RKO (cell line): ENCODE data around the gene TFIP11.

Experiments
- DNase-seq: peaks from one replicate; pipeline ENCODE4 v3.0.0-alpha.2; 2016; ENCODE audit warnings: low spot score

The TFIP11 gene

DNA sequence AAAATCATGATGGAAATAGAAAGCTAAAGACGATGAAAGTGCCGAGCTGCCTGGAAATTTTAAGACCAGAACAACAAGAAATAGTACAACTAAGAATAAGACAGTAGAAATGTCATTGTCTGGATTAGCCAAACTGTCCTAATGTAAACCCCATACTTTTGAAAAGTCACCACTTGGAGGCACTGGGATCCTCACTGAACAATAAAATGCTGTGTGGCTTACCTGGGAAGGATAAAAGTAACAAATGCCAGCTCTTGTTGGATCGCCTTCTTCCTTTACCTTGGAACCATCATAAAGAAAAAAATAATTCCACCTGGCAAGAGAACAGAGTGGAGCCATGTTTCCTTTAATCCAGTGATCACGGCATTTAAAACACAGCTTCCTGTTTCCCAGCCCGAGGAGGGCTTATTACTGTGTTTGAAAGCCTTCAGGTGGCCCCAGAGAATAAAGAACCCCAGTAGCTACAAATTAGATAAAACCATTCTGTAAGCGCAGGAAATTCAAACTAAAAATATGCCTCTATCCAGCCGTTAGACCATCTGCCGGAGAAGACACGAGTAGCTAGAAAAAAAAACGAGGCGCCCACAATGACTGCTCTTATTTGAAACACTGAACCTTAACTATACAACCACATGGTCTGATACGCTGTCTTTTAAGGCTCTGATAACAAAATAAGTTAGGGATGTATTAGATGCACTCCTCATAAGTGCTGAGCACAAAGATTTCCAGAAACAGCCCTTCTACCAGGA, 33.1 kb downstream of the TFIP11 start:
- DNase-seq = no peak

DNA sequence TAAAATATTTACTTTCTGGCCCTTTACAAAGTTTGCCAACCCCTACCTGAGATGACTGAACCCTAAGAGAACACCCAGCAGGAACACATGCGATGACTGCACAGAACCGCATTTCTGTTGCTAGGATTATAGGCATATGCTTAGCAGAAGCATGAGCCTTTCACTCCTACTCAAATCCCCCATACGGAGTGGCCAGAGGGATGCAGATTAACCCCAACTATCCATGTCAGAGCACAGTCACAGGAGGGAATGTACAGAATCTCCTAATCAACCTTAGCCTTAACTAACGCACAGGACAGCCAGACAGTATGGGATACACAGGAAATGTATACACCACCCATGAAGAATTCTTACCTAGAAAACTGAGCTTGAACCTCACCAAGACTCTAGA, 34.9 kb downstream of the TFIP11 start:
- DNase-seq = no peak

DNA sequence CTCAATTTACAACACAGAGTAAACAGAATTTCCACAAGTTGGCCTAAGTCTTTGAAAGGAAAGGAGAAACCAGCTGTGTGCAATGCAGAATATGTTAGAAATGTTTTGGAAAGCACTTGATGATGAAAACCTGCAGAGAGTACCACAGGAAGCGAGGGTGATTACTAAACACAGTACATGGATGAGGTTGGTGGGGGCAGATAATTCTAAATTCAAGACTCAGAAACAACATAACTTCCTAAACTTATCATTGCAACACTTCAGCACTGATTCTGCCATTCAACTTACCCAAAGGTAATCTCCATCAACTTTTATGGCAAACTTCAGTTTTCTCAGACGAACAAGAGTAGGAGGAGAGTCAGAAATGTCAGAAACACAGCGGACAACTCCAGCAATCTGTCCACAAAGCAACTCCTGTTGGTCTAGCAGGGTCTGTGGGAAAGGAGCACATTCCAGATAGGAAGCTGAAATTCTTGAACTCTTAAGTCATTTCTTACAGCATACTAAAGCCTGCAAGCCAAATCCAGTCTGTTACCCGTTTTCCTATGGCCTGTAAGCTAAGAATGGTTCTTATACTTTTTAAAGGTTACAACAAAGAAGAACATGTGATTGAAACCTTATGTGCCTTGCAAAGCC, 35.5 kb downstream of the TFIP11 start:
- no peak for DNase-seq

DNA sequence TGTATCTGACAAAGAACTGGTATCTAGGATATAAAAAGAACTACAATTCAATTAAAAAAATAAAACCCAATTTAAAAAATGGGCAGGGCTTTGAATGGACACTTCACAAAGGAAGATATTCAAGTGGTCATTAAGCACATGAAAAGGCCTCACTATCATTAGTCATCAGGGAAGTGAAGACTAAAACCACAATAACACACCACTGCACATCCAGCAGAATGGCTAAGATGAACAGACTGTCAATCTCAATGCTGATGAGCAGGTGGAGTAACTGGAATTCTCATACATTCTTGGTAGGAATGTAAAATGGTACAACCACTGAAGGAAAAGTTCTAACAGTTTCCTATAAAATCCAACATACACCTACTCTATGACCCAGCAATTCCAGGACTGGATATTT, 37.6 kb downstream of the TFIP11 start:
- DNase-seq = peak; percentile 42

DNA sequence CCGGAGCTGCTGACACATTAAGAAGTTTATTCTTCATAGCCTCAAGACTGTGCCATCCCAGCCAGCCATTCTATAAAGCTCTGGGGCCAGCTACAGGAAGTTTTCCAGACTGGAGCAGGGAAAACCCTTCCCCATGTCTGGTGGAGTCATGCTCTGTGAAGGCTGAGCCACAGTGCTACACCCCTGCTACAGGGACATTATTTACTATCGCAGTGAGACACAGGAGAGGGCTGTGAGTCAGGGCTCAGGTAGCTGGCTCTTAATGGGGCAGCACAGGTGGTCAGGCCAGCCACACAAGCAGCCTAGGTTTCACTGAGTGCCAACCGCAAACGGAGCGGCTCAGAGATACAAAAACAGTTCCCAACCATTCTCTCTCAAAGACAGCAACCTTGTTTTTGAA, 40.8 kb downstream of the TFIP11 start:
- DNase-seq = peak; percentile 39

DNA sequence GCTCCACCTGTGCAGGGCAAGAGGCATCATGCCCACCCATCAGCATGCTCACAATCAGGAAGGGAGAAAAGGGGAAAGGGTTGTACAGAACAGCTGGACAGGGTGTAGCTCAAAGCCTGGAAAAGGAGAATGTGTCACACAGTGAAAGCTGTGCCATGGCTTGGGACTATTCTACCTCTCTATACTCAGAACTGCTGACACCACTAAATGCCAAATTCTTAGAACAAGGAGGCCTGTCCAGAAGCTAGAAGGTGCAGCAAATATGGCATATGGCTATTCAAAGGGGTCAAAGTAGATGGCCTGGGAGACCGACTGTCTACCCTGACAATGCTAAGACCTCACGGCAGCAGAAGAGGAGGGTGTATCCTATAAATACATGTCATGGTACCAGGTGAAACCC, 41.5 kb downstream of the TFIP11 start:
- DNase-seq = no peak

DNA sequence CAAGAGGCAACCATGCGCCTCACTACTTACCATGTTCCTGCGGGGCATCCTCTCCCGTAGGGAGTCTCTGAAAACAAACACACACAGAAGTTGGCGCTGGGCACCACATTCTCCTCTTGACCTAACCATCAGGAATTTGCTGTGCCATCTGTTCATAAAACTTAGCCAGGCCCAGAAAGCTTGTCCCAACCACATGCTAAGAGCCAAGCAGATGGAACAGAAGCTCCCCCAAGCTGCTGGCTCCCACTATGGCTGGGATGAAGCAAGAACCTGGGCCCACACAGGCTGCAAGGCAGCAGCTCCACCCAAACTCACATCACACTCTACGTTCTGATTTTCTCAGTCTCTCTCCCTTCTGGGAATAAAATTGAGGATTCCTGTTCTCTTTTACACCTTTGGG, 46.1 kb downstream of the TFIP11 start:
- DNase-seq = no peak

DNA sequence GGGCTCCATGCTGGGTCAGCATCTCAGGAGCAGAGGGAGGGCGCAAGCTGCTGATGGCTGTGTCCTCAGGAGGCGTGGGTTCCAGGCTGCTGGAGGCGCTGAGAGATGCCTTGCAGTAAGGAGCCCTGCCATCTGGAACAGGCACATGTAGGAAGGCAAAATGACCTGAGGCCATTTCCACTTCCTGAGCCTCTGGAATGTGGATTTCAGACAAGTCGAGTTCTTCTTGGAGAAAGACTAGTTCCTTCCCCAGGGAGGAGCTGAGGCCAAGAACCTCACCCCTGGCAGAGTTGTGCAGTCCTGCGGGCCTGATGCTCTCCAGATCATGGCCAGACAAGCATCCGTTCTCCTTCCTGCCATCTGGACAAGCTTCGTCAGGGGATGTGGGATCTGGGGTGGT, 48.0 kb downstream of the TFIP11 start:
- no peak for DNase-seq

DNA sequence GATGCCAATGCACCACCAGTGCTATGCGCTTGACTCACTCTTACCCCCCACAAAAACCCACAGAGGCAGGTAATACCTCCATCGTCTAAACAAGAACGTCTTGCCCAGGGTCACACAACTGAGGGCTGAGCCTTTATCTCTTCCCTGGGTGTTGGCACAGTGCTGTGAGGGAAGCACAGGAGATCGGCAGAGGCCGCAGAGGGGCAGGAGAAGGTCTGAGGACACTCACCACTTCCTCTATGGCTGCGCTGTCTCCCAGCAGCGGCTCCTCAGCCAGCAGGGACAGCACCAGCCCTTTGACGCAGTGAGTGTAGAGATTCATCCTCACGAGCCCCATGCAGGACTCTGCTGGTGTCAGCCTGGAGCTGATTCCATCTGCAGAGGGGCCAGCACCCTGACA, 48.6 kb downstream of the TFIP11 start:
- no peak for DNase-seq

DNA sequence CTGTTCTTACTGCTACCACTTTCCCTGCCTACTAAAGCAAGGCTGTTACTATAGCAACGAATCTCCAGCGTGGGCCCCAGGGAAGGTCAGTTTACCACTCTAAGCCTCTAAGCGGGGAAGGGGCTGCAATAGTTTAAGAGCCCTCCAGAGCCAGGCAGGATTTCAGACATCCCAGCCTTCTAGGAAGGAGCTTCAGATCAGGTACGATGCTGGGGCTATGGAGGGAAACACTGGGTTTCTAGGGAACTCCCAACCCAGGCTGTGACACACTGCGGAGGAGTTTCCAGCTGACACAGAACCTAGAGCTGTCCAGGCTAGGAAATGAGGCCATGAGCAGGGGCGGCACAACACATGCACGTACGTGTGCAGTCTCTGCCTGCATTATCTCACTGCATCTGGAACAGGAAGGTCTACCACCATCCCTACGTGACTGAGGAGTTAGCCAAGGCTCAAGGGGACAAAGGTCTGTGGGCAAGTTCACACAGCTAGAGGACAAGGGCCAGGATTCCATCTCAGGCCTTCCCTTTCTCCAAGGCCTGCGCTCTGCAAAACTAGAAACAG, 49.1 kb downstream of the TFIP11 start:
- DNase-seq = no peak

DNA sequence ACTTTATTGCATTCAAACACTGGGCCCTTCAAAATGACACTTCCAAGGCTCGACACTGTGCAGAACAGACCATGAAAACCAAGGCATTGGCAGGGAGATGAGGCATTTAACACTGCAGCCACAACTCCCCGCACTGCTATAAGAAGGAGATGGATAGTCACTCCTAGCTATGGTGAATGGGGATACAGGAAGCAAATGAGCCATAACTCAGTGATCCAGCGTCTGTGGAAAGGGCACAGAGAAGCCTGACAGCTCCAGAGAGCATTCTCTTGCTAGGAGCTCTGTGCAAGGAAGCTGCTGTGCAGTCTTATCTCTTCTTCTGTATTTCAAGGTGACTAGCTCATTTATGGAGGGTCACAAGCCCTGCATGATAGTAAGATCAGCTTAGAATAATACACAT, 49.6 kb downstream of the TFIP11 start:
- no peak for DNase-seq

DNA sequence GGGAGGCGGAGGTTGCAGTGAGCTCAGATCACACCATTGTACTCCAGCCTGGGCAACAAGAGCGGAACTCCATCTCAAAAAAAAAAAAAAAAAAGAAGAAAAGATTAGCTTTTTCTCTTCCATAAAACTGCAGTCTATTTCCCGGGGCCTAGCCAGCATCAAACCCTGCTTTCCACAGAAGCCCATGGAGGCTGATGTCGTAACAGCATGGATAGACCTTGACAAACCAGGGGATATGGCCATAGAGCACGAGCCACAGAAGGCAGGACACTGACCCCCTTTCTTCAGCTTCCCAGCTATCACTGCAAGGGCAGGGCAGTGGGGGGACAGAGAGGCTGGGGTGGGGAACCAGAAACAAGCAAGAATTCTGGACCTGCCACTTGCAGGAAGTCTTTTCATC, 50.2 kb downstream of the TFIP11 start:
- no peak for DNase-seq

DNA sequence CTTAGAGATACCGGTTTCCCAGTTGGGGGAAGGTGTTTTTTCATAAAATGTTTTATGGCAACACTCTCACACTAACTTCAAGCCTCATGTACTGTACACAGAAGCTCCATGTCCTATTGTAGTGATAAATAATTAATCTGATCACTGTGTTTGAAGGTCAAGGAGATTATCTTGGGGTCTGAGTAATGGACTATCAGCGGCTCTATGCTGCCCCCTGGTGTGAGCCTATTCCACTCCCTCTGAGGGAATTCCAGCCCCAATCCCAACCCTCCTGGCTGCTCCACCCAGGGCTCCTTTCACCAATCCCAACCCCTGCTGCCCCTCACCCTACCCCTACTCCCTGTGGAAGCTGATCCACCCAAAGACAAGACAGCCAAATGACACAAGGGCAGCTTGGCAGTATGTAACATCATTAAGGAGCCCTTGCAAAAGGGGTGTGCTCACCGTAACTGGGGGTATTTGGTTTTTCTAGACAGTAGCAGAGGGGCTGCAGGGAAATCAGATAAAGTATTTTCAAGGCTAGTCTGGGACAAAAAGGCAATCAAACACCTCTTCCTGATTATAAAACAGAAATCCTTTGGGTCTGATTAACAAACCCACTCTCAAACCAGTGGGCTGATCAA, 51.0 kb downstream of the TFIP11 start:
- DNase-seq = peak; percentile 54

DNA sequence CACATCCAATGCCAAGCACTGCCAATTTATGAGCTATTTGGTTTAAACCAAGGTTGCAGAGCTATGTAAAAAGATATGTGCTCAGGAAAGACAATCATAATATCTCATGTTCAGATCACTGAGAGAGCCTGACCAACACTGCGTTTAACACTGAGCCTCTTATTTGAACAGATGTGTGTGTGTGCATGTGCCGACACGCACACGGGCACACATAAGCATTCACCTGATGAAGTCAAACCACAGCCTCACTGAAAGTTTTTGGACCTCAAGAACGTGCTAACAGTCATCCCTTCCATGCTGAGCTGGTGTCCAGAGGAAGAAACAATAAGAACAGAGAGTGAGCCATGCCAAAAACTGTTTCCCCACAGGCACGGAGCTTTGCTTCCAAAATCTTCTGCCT, 52.1 kb downstream of the TFIP11 start:
- no peak for DNase-seq

DNA sequence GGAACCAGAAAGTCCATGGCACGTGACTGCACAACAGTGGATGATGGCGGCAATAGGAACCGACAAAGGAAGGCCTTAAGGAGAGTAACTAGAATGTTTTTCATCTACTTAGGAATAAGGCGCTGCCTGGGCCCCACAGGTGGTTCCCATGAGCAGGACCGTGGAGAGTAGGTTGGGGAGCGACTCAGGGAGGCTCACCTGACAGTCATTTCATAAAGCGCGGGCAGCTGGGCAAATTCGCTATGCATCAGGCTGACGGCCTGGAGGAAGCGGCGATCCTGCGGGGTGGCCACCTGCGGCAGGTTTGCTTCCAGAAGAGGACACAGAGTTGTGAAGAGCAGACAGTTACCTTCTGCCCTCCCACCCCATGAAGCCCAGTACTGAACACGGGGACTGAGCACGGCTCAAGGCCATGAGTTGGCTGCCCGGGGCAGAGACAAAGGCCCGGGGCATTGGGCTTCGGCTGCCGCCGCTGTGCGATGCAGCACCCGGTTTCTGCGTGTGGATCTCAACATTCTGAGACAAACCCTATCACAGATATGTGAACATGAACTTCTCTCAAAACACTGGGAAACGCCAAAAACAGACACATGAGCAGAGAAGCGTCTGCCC, 54.5 kb downstream of the TFIP11 start:
- no peak for DNase-seq

DNA sequence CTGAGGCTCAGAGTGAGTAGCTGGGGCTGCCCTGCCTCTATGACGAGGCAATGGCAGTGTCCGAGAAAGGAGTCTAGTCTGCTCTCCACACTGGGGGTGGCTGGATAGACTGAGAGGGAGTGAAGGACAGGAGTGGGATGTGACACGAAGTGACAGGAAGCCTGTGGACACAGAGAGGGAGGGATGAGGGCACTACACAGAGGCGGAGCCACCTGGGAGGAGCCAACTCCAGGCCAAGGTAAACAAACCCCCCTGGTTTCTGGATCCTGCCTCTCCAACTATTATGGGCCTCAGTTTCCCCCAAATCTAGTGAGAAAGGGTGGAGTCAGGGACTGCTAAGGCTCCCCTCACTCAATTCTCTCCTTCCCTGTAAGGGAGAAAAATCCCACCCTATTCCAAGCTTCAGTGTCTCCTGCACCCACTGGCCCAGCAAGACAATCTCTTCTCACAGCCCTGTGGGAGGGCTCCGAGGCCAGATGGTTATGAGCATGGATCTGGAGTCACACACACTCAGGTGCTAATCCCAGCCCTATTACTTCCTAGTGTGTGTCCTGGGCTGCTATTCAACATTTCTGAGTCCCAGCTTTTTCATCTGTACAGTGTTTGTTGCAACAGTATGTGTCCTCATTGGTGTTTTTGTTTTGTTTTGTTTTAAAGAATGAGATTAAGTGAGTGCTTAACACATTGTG, 58.3 kb downstream of the TFIP11 start:
- no peak for DNase-seq

DNA sequence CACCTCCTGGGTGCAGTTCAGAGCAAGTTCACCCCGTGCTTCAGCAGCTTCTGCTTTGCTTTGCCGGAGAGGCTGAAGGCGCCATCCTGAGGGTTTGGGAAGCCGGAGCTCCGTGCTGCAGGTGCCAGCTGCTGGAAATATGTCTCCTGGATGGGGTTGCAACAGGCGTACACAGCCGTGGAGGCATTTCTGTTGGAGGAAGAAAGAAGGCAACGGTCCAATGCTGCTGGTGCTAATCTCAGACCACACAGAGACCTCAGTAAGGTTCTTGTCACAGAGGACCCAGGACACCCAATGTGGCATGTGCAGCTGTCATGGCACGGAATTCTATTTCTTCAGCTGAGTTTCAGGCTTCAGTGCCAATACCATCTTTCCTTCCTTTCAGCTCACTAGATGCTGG, 59.1 kb downstream of the TFIP11 start:
- DNase-seq = no peak

DNA sequence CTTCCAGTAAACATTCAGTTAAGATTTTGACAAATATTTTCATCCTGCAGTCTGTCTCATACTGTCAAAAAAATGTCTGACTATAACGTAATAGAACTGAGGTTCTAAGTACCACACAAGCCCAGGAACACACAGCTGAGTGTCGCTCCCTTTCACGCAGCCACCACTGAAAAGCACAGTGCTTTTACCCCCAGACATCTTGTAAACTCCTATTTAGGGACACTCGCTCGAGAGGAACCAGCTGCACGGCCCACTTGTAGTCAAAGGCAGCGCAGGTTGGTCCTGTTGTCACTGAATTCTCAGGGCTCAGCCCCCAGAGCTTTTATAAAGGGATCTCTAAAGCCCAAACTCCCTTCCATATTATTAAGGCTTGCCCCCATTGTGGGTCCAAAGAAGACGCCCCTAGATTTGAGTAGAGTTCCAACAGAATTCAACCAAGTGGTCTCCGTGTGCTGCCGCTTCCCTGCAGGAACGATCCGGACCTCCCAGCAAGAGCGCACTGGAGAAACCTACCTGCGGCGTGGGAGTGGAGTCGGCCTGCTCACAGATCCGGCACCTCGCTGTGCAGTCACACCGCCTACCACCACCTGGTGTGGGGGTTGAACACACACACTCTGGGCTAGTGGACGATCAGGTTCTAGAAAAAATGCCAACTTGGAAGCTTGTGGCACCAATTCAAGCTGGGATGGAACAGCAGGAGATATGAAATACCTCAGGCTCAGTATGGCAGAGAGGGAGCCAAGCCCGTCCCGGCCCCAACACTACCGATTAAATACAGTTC, 59.8 kb downstream of the TFIP11 start:
- DNase-seq = no peak

DNA sequence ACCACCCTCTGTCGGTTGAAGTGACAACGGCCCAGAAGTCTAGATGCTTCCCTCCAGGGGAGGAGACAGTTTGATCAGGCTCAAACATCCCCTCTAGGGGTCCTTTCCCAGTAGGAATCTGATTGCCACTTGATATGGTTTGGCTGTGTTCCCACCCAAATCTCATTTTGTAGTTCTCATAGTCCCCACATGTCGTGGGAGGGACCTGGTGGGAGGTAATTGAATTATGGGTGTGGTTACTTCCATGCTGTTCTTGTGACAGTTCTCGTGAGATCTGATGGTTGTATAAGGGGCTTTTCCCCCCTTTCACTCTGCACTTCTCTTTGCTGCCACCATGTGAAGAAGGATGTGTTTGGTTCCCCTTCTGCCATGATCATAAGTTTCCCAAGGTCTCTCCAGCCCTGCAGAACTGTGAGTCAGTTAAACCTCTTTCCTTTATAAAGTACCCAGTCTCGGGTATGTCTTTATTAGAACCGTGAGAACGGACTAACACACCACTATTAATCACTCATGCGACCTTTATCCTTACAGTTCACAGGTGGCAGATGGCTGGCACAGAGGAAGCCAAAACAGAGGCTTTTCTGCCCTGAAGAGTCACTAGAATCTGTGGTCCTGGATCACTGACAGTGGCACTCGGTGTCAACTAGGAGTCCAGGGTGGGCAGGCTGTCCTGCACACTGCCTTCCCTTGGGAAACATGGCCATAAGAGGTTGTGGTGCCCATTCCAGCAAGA, 61.7 kb downstream of the TFIP11 start:
- no peak for DNase-seq

DNA sequence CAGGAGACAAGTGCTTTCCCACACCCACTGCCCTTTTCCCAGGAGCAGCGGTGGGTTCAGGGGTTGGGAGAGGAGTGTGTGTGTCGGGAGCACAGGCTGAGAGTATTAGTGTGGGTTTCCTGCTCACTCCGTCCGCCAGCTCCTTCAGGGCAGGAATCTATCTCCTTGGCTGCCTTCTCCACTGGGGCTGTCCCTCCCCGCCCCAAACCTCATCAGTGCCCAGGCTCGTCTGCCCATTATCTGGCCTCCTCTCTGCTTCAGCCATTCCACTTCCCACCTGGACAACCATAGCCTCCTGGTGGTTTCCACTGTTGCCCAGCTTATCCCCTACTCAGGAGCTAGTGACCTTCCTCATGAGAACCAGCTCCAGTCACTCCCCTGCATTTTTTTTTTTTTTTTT, 63.3 kb downstream of the TFIP11 start:
- DNase-seq = no peak

DNA sequence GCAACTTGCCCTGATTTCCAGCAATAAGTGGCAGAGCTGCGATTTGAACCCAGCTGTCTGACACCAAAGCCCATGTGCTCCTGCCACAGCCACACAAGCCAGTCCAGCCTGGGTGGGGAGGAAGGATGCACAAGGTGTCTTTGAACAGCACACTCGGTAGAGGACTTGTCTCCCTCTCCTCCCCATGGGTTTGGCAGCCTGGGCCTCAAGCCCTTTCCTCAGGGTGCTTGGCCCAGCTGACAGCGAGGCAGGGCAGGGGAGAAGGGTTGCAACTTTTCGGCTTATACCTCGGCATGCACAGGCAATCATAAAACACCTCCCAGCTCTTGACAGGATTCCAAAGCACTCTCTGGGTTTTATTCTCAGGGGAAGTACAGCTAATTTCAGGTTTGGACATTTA, 63.9 kb downstream of the TFIP11 start:
- DNase-seq = no peak
